GM19397 (cell line): ENCODE data around the gene ZNF692.

ENCODE experiments used
- ATAC-seq: cut with Tn5 transposase; IDR thresholded peaks from one replicate; pipeline ENCODE4 v1.9.1; 2021; ENCODE audit warnings: mild to moderate bottlenecking, moderate library complexity; ENCODE audit not compliant: unreplicated experiment

The ZNF692 gene

DNA sequence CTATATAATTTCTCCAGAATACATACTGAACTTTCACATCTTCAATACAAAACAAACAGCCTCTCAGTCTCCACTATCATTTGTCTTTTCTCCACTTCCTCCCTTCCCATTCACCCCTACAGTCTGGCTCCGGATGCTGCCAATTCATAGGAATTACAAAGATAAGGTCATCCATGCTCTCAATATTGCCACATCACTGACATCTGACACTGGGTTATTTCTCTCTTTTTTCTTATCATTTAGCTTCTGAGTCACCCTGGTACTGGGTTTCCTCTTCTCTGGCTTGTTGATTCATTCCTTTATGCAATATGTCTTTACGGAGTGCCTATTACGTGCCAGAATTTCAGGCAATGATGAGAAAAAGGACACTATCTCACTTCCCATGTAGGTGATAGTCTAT, 30.0 kb downstream of the ZNF692 start:
- no peak for ATAC-seq

DNA sequence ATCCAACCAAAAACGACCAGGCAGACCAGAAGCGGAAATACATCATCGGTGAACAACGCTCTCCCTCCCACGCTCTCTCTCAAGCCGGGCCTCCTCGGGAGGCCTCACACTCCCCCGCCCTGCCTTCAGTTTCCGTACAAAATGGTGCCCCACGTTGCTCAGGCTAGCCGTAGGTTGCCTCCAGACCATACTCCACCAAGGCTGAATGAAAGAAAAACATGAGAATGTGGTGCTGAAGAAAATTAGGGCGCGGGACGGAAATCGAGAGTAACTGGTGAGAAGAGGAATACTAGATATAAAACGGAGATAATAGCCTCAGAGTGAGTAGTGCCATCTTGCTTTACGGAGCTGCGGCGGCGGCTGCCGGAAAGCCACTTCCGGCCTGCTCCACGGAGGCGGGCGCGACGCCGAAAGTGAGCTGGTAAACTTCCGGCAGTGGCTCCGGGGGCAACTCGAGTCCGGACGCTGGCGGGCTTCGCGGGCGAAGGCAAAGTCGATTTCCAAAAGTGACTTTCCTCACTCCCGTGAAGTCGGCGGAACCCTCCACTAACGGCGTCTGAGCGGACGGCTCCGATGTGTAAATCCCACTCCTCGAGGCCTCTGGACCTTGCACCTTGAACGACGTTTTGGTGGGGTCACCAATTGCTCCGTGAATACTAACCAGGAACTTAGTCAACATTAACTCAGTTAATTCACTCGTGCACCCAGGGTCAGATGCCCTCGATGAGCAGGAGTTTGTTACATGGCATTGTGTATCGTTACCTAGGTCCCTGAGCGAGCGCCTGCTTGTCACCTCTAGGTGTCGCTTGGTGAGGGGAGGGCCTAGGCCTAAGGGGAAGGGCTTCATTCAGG, 32.8 kb downstream of the ZNF692 start, which contains the start of gene SH3BP5L:
SH3BP5L (minus strand) TSS at position 7 of the 852 bp plus-strand sequence. CDS start 980 bp downstream, outside the sequence.
- ATAC-seq = peak; percentile 93

DNA sequence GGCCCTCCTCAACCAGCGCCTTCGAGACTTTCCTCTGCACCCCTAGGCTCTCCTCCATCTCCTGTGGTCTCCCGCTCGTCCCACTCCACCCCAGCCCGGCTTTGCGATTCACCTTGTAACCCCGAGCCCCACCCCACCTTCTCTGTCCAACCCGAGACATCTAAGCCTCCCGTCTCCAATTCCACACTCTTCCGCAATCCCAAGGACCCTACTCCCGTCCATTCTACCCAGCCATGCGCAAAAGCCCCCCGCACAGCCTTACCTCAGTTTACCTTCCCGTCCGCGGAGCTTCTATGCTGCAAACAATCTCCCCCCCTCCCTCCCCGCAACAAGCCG, 33.3 kb downstream of the ZNF692 start:
- peak; percentile 1 for ATAC-seq

DNA sequence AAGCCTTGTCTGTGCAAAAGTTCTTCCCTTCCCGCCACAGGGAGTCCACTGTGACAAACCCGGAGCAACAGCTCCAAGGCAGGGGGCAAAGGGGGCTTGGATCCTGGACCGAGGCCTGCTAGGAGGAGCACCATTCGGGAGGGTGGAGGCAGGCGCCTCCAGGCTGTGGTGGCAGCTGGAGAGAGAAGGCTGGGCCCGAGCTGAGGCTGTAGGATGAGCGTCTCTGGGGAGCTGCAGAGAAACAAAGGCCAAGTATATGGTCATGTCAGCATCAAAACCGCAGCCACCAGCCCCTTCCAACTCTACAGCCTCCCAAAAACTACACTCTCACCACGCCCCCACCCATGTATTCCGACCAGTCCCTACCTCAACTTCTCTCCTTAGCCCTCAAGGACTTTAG, 33.7 kb downstream of the ZNF692 start:
- no peak for ATAC-seq

DNA sequence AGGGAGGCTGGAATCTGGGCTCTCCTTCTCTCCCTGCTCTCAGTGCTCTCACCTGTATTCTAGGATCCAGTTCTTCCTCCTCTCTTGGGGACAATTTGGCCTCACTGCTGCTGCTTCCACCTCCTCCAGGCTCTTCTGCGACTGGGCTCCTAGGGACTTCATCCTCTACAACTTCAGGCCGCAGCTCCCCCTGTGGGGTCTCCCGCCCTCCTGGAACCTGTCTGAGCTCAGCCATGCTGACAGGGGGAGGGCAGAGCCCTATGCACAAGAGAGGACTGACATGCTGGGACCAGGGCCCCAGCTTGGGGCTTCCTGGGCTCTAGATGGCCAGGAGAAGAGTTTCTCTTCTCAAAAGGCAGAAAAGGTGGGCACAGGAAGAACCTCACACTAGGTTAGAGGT, 34.2 kb downstream of the ZNF692 start:
- no peak for ATAC-seq

DNA sequence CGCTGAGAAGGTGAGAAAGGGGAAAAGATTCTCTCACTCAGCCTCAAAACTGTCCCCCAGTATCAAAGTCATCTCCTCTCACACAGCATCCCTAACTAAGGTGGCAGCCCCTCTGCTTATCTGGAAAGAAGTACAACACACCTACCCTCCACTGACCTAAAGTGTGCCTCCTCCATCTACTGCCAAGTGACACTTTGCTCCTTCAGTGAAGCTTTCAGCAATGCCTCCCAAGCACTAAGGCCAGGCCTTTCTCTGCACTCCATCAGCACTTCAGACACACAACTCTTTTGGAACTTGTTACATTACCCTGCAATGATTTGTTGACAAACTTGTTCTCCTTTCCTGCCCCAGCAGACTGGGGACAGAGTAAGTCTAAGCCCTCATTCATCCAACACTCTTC, 34.6 kb downstream of the ZNF692 start:
- no peak for ATAC-seq

DNA sequence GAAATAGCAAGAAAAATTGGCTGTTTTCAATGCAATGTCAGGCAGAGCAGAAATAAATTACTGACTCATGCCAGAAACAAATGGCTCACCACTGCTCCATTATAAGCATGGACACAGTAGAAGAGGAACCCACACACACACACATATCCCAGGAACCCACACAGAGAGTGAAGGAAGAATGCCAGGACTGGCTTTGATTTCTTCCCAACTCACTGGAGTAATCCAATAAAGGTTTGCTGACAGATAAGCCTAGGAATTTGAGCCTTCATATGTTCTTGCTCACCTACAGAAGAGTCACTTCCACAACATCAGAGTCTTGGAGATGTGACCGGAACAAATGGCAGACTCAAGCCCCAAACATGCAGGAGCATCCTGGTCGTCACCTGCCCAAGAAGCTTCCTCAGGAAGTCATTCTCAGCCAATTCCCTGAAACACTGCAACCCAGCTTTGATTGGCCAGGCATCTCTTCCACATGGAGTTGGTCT, 35.3 kb downstream of the ZNF692 start:
- no peak for ATAC-seq

DNA sequence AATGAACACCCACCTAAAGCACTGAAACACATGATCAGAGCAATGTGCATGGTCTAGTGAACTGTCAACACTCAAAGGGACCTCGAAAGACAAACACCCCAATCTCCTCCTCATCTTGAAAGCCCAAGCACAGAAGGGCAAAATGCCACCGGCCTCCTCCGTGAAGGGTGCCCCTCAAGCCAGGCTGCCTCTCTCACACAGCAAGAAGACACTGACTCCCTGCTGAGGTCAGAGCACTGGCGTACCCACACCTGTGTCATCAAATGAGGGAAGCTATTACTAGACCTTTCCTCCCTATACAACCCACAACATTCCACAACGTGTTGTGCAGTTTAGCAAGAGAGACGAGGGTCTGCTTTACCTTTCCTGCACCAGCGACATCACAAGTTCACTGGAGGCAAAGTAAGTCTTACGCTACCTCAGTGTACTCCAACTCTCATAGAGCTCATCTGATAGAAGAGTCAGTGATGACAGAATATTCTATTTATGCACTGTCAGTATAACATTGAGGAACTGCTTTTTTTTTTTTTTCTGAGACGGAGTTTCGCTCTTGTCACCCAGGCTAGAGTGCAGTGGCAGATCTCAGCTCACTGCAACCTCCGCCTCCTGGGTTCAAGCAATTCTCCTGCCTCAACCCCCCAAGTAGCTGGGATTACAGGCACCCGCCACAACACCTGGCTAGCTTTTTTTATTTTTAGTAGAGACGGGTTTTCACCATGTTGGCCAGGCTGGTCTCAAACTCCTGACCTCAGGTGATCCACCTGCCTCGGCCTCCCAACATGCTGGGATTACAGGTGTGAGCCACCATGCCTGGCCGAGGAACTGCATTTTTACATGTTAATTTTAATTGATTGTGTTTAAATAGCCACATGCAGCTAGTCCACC, 36.5 kb downstream of the ZNF692 start:
- no peak for ATAC-seq

DNA sequence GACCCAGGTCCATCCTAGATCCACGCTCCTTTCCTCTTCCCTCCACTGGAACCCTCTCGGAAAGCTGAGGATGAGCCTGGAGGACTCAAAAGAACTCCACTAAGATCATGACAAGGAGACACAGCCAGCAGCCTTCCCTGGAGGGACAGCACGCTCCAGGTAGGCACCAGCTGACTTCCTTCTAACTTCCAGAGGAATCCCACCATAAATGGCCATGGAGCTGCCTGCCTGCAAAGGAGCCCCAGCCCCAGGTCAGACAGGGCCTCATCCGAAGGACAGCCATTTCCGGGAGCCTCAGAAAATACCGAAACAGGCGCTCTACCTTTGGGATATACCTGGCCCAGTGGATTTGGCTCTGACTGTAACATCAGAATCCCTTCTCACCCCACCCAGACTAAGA, 37.2 kb downstream of the ZNF692 start:
- ATAC-seq = no peak

DNA sequence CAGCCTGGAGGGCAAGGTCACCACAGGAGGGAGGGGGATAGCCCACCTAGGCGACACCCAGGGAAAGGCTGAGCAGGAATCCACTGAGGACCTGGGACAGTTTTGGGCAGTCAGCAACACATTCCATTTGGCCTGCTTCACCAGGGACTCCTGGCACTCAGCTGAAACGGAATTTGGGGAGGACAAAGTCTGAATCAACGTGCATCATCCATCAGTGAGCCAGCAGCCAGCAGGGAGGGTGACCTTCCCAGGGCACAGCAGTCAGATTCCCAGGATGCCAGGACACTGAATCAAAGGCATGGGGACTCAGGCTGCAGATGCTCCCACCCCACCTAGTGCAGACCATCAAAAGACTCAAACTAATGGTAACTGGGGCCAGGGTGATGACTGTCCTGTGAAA, 37.8 kb downstream of the ZNF692 start:
- ATAC-seq = no peak

DNA sequence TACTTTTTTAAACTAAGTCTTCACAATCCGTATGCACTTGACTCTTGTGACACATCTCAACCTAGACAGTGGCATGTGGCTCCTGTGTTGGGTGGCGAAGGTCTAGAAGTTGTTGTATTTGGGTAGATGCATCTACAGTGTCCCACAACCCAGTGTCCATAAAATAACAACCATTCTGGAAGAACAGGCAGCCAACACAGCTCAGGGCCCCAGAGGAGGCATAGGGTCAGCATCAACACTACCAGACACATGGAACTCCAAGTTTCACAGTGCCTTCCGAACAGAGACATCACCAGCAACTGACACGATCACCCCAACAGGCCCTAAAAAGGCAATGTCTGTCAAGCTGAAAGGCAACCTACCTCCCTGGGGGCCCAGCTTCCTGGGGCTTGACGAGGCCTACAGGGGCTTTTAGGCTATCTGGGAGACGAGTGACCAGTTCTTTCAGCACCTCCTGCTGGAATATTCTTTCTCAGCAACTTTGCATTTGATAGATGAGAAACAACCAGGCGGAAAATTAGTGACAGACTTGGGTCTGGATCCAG, 38.8 kb downstream of the ZNF692 start:
- ATAC-seq = no peak

DNA sequence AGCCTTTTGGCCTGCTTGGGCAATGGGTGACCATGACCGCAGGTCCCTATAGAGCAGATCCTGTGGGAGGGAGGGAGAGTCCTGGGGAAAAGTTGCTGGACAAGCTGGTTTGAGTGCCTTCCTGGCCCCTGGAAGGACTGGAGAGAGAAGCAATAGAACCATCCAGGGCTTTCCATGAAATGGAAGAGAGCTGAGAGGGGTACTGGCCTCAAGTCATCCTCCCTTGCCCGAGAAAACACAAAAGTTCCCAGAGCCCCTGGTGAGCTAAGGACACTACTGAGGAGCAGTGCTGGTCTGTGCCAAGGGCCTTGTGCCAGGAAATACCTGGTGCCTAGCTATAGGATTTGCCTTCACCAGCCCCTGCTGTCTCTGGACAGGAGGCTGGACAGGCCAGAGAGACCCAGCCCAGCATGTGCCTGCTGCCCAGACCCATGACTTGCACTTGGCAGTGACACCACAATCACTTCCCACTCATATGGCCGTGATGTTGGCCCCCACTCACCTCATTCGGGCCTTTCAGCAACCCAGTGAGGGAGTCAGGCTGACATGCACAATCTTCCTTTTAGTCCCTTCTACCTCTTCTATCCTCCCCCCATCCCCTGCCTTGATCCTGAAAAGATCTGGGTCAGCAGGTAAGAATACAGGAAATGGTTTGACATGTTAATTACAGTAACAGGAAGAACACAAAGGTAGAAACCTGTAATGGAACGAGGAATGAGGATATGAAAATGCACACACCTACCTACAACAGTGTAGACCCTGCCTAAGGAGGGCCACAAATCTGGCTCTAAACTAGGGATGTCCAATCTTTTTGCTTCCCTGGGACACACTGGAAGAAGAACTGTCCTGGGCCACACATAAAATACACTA, 40.1 kb downstream of the ZNF692 start:
- ATAC-seq = no peak

DNA sequence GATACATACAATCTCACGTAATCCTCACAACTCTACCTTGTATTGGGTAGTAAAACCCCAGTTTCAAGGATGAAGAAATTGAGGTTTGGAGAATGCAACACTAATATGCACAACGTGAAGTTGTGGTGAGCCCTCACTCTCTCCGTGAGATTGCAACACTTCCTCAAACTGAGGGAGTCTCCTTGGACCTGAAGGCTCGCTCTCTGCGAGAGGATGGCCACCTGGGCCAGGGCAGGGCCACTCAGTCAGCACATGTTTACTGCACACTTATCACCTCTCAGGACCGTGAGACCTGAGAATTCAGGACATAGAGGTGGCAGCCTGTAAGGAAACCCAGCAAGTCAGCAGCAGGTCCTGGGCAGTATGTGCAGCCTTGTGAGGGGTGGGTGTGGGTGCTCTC, 41.8 kb downstream of the ZNF692 start:
- no peak for ATAC-seq

DNA sequence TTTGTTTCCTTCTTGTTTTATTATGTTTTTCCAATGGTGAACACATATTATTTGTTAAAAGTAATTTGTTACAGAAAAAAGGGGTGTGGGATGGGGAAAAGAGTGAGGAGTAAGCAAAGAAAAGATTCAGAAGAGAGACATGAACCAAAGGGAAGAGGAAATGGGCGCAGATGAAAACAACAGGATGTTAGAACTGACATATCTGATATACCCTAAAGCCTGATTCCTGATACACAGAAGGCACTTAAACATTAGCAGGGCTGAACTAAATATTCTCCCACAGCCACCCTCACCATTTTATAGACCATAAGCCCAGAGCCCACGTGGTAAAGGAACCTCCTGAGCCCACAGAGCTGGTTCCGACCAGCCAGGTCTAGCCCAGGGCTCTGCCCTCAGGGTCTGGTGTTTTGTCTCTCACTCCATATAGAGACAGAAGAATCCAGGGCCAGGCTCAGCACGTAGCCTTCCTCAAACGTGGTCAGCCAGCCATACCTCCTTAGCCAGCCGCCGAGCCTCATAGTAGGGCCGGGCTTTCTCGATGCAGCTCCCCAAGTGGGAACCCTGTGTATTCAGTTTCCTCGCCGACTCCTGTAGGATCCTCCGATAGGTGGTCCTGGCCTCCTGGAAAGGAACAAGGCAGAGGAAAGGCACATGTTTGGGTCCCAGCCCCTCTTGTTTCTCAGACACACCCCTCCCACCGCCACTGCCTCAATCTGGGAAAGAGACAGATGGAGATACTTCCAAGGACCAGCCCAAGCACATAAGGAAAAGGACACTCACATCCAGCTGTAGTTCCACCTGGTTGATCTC, 42.6 kb downstream of the ZNF692 start:
- ATAC-seq = no peak

DNA sequence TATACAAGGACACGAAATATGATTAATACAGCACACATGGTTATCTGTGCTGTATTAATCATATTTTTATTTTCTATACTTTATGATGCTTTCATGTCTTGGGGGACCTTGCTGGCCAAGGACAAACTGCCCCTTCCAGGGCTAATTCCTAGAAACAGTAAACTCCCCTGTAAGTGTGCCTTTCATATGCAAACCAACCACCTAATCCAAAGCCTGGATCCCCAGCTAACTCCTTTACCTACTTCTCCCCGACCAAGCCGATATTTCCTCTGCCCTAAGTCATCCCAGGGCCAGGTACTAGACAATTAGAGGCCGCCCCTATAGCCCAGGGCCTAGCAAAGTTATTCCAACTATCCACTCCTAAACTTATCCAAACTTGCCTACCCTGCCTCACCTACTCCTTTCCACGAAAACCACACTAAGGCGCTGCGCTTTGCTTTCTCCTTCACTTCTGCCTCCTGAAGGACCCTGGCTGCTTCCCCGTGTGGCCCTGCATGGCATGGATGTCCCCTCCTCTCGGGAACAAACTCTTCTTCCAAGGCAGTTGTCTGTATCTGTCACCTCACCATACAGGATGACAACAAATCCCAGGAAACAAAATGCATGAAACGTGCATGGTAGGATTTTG, 43.4 kb downstream of the ZNF692 start:
- no peak for ATAC-seq

DNA sequence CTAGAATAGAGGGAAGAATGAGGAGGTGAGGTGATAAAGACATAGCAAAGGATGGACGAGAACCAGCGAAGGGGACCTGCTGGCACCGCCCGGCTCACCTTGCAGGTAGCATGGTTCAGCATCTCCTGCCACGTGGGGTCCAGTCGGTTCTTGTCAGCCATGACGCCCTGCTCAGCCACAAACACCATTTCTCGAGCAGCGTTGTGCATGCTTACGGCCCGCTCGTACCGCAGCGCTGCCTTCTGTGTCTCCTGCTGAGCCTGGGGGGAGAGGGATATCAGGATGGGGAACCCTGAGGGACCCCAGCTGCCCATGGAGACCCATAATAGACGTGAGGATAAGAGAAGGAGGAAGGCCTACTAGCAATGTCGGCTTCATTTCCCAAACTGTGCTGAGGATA, 44.5 kb downstream of the ZNF692 start:
- ATAC-seq = no peak

DNA sequence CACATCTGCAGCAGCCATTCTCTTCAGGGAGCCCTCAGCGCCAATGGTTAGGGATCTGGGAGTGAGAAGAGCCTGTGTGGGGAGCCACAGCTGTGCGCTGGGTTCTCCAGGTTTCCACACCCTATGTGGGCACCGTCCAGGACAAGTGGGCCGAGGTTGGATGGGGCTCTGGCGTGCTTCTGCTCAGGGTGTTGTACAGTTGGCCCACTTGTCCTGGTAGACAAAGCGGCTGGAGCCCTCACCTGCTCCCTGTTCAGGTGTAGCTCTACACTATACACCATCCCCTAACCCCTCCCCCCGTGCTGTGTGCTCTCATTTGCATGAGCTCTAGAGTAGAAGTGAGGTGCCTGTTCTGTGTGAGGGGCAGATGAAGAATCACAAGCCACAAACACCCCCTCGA, 45.3 kb downstream of the ZNF692 start:
- no peak for ATAC-seq

DNA sequence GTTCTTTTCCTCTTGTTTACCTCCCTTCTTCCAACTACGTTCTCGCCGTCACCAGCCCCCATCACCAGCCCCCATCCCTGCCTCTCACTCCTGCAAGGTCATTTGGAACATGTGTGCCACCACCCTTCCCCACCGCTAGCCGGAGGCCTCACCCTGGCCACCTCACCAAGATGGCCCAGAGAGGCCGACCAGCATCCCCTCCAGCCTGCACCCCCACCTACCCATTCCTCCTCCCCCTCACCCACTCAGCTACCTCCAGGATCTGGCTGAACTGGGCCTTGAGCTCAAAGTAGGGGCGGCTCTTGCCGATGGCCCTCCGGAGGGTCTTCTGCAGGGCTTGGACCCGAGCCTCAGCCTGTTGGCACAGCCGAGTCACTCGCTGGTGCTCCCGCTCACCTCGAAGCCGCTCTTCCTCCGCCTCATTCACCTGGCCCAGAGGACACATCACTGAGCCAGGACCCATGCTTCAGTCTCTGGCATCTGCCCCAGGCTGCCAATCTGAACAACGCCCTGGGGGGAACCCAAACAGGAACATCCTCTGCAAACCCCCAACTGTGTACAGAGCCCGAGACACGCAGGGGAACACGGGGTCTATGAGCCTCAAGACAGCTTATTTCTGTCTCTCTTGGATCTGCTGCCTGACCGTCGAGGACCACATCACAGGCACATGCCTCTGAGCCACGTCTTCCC, 46.0 kb downstream of the ZNF692 start:
- ATAC-seq = no peak
